GM12801 (cell line): ENCODE measurements around the gene CPNE4.

Source experiments
- TF ChIP-seq, protein P1 (sequence below): IDR thresholded peaks from one replicate; pipeline ENCODE4 v1.5.1; 2011; ENCODE audit warnings: control low read depth; ENCODE audit not compliant: insufficient read length; ENCODE audit errors: extremely low read depth

Gene CPNE4

DNA sequence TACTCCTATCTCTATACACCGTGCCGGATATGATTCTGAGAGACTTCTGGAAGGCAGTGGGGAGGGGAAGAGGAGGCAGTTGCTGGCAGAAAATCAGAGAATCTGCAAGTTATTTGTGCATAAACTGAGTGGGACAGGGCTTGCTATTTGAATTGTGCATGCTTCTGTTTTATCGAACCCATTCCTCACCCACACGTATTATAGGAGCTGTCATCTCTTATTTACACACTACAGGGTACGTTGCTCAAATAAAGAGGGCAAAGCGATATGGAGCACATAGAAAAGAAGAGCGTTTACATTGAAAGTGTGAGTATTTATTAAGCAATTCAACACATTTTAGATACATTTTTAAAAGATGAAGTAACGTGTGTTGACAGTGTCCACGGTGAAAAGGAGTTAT lies 191.6 kb downstream of the CPNE4 start:
- TF ChIP-seq, protein P1, sequence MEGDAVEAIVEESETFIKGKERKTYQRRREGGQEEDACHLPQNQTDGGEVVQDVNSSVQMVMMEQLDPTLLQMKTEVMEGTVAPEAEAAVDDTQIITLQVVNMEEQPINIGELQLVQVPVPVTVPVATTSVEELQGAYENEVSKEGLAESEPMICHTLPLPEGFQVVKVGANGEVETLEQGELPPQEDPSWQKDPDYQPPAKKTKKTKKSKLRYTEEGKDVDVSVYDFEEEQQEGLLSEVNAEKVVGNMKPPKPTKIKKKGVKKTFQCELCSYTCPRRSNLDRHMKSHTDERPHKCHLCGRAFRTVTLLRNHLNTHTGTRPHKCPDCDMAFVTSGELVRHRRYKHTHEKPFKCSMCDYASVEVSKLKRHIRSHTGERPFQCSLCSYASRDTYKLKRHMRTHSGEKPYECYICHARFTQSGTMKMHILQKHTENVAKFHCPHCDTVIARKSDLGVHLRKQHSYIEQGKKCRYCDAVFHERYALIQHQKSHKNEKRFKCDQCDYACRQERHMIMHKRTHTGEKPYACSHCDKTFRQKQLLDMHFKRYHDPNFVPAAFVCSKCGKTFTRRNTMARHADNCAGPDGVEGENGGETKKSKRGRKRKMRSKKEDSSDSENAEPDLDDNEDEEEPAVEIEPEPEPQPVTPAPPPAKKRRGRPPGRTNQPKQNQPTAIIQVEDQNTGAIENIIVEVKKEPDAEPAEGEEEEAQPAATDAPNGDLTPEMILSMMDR, result no peak

DNA sequence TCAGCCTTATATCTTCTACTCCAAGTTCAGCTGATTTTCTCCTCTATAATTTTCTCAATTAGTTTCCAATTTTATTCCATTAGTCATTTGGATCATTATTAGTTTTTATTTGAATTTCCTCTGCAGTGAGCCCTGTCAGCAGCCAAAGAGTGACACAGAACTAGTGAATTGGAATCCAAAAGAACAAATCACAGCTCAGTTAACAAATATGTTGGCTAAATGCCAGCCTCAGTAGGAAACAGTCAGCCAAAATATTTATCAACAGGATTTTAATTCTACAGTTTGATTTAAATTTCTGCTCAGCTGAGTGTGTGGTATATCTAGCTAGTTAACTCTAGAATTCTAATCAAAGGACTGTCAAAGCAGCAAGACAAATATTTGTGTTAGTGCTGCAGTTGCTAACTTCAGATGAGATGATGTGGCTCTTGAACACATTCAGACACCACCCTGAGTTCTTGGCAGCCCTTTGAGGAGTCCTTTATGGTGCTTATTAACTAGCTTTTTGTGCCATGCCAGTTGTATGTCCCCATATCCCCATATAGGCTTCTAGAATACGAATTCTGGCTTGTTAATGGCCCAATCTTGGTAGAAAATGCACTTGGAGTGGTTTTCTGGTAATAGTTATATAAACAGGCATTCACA lies 194.5 kb downstream of the CPNE4 start:
- TF ChIP-seq, protein P1, result no peak

DNA sequence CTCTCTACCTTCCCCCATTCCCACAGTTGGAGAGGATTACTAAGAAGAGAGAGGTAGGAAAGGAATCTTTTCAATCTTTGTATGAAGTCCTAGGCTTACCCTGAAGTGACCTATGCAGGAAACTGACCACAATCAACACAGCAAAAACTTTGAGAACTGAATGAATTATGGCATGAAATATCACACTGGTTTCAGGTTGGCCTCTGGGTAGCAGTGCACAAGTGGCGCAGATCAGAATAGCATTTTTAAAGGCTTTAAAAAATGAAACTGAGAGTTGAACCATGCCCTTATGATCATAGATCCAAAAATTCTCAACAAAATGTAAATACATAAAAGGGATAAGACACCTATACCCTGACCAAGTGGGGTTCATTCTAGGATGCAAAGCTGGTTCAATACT lies 198.9 kb downstream of the CPNE4 start:
- TF ChIP-seq, protein P1, result no peak

DNA sequence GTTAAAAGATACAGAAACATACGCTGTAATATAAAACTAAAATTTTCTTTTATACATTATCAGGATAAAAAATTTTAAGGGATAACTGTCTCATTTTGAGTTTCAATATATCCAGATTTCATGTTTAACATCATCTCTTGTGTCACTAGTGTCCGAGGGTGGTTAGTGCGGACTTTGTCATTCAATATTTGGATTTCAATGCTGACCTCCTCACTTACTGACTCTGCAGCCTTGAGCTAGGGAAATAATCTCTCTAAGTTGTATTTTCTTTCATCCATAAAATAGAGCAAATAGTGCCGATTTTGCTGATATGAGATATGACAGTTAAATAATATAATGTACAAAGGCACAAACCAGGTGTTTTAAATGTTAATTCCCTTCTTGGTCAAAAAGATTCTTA lies 203.2 kb downstream of the CPNE4 start:
- TF ChIP-seq, protein P1, result no peak

DNA sequence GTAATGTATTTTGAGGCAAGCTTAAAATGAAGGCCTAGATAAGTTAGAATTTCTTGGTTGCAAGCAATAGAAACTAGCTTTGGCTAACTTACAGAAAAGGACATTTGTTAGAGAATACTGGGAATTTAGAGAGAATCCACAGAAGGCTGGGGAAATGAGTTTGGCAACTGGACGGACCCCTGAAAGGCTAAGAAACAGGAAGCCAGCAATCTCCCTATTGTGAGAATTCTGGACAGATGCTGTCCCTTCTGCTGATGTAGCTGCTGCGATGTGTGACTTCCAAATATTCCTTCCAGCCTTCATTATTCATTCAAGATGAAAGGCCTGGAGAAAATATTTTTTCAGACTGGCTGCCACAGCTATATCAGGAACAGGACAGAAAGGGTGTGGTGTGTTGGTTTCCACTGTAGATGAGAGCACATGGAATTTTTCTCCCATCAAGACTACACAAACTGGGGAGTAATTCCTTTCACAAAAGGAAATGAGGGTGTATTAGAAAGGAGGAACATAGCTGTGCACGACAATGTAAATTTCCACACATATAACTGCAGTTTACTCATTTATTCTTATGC lies 213.5 kb downstream of the CPNE4 start:
- TF ChIP-seq, protein P1, result no peak

DNA sequence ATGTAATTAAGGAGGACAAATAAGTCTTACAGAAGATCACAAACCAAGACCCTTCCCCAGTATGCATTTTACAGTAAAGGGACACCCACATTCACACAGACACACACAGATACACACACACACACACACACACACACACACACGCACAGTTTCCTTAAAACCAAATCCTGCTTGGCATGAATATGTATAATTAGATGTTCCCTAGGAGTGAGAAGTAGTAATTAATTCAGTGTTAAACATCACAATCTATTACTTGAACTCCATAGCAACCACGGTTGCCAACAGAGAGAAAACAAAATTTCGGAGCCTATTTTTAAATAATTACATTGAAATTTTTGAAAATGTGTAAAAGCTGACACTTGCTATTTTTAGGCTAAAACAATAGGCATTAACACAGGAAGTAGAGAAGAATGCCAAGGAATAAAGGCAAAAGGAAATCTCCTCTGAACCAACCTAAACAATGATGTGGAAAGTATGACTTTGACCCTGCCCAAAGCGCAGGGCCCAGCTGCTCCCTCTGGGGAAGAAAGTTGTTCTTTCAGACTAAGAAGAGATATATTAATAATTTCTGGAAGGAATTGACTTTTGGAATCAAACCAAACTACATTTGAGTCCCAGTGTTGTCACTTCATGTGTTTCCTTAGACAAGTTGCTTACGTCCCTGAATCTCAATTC lies 215.3 kb downstream of the CPNE4 start:
- TF ChIP-seq, protein P1, result no peak

DNA sequence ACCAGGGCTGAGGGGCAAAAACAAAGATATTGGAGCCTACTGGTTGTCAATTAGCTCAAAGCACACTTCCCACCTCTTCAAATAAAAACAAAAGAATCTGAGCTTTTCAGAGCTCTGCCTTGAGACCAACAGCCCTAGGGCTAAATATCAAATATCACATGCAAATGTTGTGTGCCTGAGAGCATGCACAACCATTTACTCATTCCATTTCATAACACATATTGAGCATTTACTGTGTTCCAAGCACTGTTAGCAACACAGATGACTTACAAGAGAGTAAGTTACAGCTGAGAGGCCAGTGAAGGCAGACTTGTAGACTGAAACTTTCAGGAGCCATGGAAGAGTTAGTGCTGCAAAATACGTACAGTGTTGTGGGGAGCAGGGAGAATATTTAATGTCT lies 222.4 kb downstream of the CPNE4 start:
- TF ChIP-seq, protein P1, result no peak
